ENCODE results near the gene ANKRD11.

- TF ChIP-seq CTCF (conservative IDR thresholded peaks at IDR 0.05; ENCODE audit: low read length) (no peak), EZH2phosphoT487 (IDR thresholded peaks at IDR 0.05; ENCODE audit: borderline replicate concordance) (no peak)
Measured at GRCh38 chr16:89443727-89444084, 46.7 kb downstream of the ANKRD11 start.

Data from Loucy (cell line).